Thoracic aorta (tissue), 2 donors: ENCODE data around the gene ZCCHC3. TPM values are rescaled to one million over a fixed set of nuclear protein-coding genes. Genes with fewer than 3 reads are reported as not detected.

ENCODE experiments used
- ATAC-seq: fragments of 150-250 bp; one replicate; pipeline ENCODE4 v1.8.0; 2017; ENCODE audit warnings: low read depth; ENCODE audit not compliant: insufficient number of reproducible peaks, low FRiP score
- DNase-seq: peaks from one replicate; pipeline ENCODE4 v3.0.0-alpha.2; 2020; ENCODE audit warnings: low spot score
- H3K27ac ChIP-seq, 2 donors: fragments of 200-600 bp; sonication (generic); 1 replicate in 1 of 2; 2 replicates in 1 of 2; pipeline ENCODE4 v1.5.1; 2016; ENCODE audit warnings: mild to moderate bottlenecking in 2 of 2, moderate library complexity in 2 of 2
- H3K27me3 ChIP-seq: fragments of 200-600 bp; sonication (generic); replicated peaks from 2 replicates; pipeline ENCODE4 v1.6.0; 2016; ENCODE audit warnings: mild to moderate bottlenecking; ENCODE audit not compliant: insufficient read depth
- H3K36me3 ChIP-seq: fragments of 200-600 bp; sonication (generic); one replicate; pipeline ENCODE4 v1.5.1; 2016
- H3K4me1 ChIP-seq, 2 donors: fragments of 200-600 bp; sonication (generic); 1 replicate in 1 of 2; 2 replicates in 1 of 2; pipeline versions ENCODE4 v1.5.1 to v1.6.0; 2016; ENCODE audit warnings: low read depth in 2 of 2, mild to moderate bottlenecking in 1 of 2; ENCODE audit not compliant: control insufficient read depth in 1 of 2
- H3K4me3 ChIP-seq: fragments of 200-600 bp; sonication (generic); 2 replicates; pipeline ENCODE4 v1.5.1; 2016; ENCODE audit warnings: mild to moderate bottlenecking
- H3K9me3 ChIP-seq: fragments of 200-600 bp; sonication (generic); 2 replicates; pipeline ENCODE4 v1.5.1; 2016
- CTCF ChIP-seq: fragments of 200-600 bp; sonication (generic); IDR thresholded peaks from one replicate; pipeline ENCODE4 v1.5.1; 2019; ENCODE audit warnings: antibody characterized with exemption
- total RNA-seq, 2 donors: library from RNA; depleted of rRNA; stranded (reverse); fragments of >200 nt; gene quantifications; one replicate each; pipeline versions ENCODE4 v1.1.0 to v1.2.3, GENCODE V29; 2016

The ZCCHC3 gene
- total RNA-seq, 2 donors from 2014 or later: 14.4 to 19.5 TPM

DNA sequence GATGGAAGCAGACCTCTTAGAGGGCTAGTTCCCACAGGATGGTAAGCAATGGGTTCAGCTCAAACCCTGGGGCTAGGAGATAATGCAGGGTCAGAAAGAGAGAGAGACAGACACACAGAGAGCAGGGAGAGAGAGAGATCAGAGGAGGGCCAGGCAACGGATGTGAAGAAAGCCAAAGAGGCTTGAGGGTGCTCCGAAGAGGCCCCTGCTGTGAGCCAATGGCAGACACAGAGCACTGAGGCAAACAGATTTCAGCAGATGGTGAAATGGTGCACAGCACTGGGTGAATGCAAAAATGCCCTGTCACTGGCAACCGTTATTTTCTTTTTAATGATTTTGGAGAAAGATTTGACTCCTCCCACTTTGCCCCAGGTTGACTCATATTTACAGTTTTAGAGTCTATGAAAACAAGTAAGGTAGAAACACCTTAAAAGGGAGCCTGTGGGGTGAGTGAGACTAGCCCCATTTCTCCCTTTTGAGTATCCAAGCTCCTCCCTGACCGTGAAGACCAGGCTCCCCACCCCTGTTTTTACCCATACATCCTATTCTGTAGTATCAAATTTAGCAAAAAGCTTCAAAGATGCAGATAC lies 39.0 kb upstream of the ZCCHC3 start:
- Histone ChIP-seq H3K36me3 (no peaks in the 10 kb centered on the region), H3K27ac (no peak overlapping the region), H3K4me1 (no peaks in the 10 kb centered on the region), H3K9me3 (no peaks in the 10 kb centered on the region), H3K4me3 (no peak overlapping the region), H3K27me3 (no peaks in the 10 kb centered on the region)
- ATAC-seq (no peak), DNase-seq (no peak)
- TF ChIP-seq CTCF: no peak

DNA sequence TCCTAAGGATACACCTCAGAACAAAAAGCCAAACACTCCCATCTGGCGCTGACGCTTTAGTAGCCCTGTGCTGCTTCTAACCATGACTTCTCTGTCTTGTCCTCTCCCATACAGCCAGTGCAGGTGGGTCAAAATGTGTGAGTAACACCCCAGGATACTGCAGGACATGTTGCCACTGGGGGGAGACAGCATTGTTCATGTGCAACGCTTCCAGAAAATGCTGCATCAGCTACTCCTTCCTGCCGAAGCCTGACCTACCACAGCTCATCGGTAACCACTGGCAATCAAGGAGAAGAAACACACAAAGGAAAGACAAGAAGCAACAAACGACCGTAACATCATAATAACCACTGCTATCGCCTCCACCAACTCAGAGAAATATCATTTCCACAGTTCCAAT lies 38.4 kb upstream of the ZCCHC3 start:
- no peaks in the 10 kb centered on the region for H3K4me1 ChIP-seq
- H3K27ac ChIP-seq: no peak overlapping the region
- no peaks in the 10 kb centered on the region for H3K27me3 ChIP-seq
- DNase-seq (no peak), ATAC-seq (no peak)
- no peak for TF ChIP-seq CTCF
- no peaks in the 10 kb centered on the region for H3K36me3 ChIP-seq
- H3K9me3 ChIP-seq: no peaks in the 10 kb centered on the region
- no peak overlapping the region for H3K4me3 ChIP-seq

DNA sequence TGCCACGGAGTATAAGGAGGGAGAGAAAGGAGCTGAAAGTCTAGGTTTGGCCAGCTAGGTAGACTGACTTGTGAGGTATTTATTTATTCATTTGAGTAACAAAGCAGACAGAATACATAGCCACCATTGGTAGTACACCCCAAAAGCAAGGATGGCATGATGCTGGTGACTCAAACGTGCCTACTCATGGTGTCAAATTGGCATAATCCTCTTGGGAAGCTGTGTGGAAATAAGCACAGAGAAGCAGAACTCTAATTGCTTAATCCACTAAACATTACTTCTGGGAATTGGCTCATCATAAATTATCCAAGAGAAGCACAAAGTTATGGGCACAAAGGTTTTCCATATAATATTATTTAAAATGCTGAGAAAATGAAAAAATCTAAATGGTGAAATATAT lies 37.4 kb upstream of the ZCCHC3 start:
- ATAC-seq: no peak
- TF ChIP-seq CTCF: no peak
- H3K4me3 ChIP-seq: no peak overlapping the region

GRCh38 chr20:263701-264100 lies 33.7 kb upstream of the ZCCHC3 start:
- H3K4me1 ChIP-seq: peaks cover 0 to 7% of the 10 kb centered on the region in 2 donors
- no peak for ATAC-seq
- H3K27ac ChIP-seq: no peak overlapping the region
- DNase-seq: no peak
- H3K4me3 ChIP-seq: no peak overlapping the region
- no peak for TF ChIP-seq CTCF
- no peaks in the 10 kb centered on the region for H3K9me3 ChIP-seq
- H3K36me3 ChIP-seq: no peaks in the 10 kb centered on the region
- H3K27me3 ChIP-seq: no peaks in the 10 kb centered on the region

More for the DNA sequence above, 37.4 kb upstream of the ZCCHC3 start:
- Histone ChIP-seq H3K4me1 (no peaks in the 10 kb centered on the region), H3K27ac (no peak overlapping the region), H3K27me3 (no peaks in the 10 kb centered on the region), H3K36me3 (no peaks in the 10 kb centered on the region), H3K9me3 (no peaks in the 10 kb centered on the region)
- DNase-seq: no peak

GRCh38 chr20:266596-267562 lies 30.5 kb upstream of the ZCCHC3 start:
- ATAC-seq: peak; percentile 57

More at GRCh38 chr20:266596-267562, 30.5 kb upstream of the ZCCHC3 start:
- Histone ChIP-seq H3K36me3 (no peaks in the 10 kb centered on the region), H3K27ac (no peak overlapping the region), H3K9me3 (no peaks in the 10 kb centered on the region), H3K4me1 (peaks cover 0 to 7% of the 10 kb centered on the region in 2 donors), H3K4me3 (peak overlapping the region; percentile 66), H3K27me3 (no peaks in the 10 kb centered on the region)
- DNase-seq: peak; percentile 66
- TF ChIP-seq CTCF: peak; percentile 94
